Tongue (tissue), 2 donors: ENCODE data around the gene LMBR1. TPM values are rescaled to one million over a fixed set of nuclear protein-coding genes. Genes with fewer than 3 reads are reported as not detected.
"Not testable (repeated sequence)": the region's sequence is repeated elsewhere in the genome, so short reads cannot be mapped to it uniquely, and the experiment has no call there.

ENCODE experiments used
- DNase-seq: peaks from one replicate; pipeline ENCODE4 v3.0.0-alpha.2; 2015
- total RNA-seq: library from RNA; depleted of rRNA; stranded (reverse); fragments of >200 nt; gene quantifications from one replicate; pipeline ENCODE4 v1.2.3, GENCODE V29; 2014

LMBR1 gene
- 87.2 TPM for total RNA-seq

- peak; percentile 97 for DNase-seq
Observed at GRCh38 chr7:156892821-156893706, at the start of gene LMBR1. Gene LMBR1 (minus strand): TSS chr7:156893183. CDS start chr7:156892993, 190 bp downstream.

- peak; percentile 11 for DNase-seq
Observed at GRCh38 chr7:156942708-156943090, 49.7 kb upstream of the LMBR1 start.

- no peak for DNase-seq
Observed at GRCh38 chr7:156941393-156942182, 48.6 kb upstream of the LMBR1 start.

- no peak for DNase-seq
Observed at GRCh38 chr7:156940421-156941122, 47.6 kb upstream of the LMBR1 start.

GRCh38 chr7:156936766-156937165 lies 43.8 kb upstream of the LMBR1 start:
- not testable (repeated sequence) for DNase-seq

GRCh38 chr7:156935250-156935649 lies 42.3 kb upstream of the LMBR1 start:
- no peak for DNase-seq

GRCh38 chr7:156932006-156932405 lies 39.0 kb upstream of the LMBR1 start:
- no peak for DNase-seq

GRCh38 chr7:156929789-156930539 lies 37.0 kb upstream of the LMBR1 start:
- DNase-seq: no peak

- DNase-seq: no peak
Observed at GRCh38 chr7:156928406-156928747, 35.4 kb upstream of the LMBR1 start.

GRCh38 chr7:156927571-156928405 lies 34.8 kb upstream of the LMBR1 start:
- DNase-seq: no peak

- not testable (repeated sequence) for DNase-seq
Observed at GRCh38 chr7:156925821-156926220, 32.8 kb upstream of the LMBR1 start.

GRCh38 chr7:156922304-156922703 lies 29.3 kb upstream of the LMBR1 start:
- not testable (repeated sequence) for DNase-seq

- DNase-seq: not testable (repeated sequence)
Observed at GRCh38 chr7:156920487-156921373, 27.7 kb upstream of the LMBR1 start.

GRCh38 chr7:156920076-156920475 lies 27.1 kb upstream of the LMBR1 start:
- no peak for DNase-seq

- no peak for DNase-seq
Observed at GRCh38 chr7:156919132-156919713, 26.2 kb upstream of the LMBR1 start.

- DNase-seq: no peak
Observed at GRCh38 chr7:156918635-156919034, 25.7 kb upstream of the LMBR1 start.

- not testable (repeated sequence) for DNase-seq
Observed at GRCh38 chr7:156909574-156910252, 16.7 kb upstream of the LMBR1 start.

- DNase-seq: peak; percentile 26
Observed at GRCh38 chr7:156907656-156908055, 14.7 kb upstream of the LMBR1 start.

- DNase-seq: no peak
Observed at GRCh38 chr7:156906200-156906649, 13.2 kb upstream of the LMBR1 start.
